ENCODE measurements around the gene ATAD3B.

ATAD3B gene

GRCh38 chr1:1426496-1427105 is 45.0 kb upstream of the ATAD3B start:
- TF ChIP-seq CTCF (IDR thresholded peaks at IDR 0.05) = no peak

DNA sequence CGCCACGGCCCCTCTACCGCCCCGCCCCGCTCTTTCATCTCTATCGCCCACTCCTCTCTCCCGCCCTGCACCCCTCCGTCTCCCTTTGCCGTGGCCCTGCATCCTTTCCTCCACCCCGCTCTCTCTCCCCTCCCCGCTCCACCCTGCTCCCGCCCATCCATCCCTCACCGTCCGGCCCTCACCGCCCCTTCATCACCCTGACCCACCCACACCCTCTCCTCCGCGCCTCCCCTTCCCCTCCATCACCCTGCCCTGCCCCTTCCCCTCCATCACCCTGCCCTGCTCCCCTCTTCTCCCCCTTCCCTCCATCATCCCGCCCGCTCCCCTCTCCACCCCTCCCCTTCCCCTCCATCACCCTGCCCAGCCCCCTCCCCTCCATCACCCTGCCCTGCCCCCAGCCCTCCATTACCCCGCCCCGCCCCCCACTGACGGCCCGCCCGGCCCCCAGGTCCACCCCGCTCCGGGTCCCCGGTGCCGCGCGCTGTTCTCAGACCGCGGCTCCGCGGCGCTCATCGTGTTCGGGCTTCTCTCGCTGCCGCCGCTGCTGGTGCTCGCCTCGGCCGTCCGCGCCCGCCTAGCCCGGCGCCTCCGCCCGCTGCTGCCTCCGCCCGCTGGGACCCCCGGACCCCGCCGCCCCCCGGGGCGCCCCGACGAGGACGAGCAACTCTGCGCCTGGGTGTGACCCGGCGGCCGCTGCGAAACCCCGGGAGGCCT is 44.3 kb upstream of the ATAD3B start:
- TF ChIP-seq CTCF (IDR thresholded peaks at IDR 0.05) = no peak

- no peak for TF ChIP-seq CTCF (IDR thresholded peaks at IDR 0.05)
Observed at GRCh38 chr1:1427820-1428148, 43.8 kb upstream of the ATAD3B start.

DNA sequence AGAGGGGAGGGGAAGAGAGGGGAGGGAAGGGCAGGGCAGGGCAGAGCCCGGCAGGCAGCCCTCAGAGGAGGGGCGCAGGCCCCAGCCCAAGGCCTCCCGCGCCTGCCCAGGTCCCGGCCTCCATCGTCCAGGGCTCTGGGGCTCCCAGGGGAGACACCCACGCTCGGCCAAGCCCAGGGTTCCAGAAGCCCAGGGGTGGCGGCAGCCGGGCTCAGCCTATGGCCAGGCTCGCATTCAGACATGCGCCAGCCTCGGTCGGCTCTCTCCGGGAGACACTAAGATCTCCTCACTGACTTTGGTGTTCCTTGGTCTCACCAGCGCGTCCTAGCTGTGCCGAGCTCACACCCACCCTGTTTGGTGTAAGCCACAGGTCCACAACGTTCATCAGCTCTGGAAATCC is 43.4 kb upstream of the ATAD3B start:
- TF ChIP-seq CTCF (IDR thresholded peaks at IDR 0.05) = no peak

DNA sequence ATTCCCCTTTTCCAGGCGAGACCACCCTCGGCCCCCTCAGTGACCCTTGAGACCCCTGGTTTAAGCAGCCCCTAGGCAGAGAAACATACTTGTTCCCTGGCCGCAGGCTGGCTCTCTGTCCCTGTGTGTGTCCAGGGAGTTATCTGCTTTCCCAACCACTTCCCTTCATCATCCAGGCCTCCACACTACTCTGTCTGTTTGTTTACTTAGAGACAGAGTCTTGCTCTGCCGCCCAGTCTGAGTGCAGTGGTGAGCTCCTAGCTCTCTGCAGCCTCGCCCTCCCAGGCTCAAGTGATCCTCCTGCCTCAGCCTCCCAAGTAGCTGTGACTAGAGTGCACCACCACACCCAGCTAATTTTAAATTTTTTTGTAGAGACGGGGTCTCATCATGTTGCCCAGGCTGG is 41.9 kb upstream of the ATAD3B start:
- TF ChIP-seq CTCF (IDR thresholded peaks at IDR 0.05) = no peak

DNA sequence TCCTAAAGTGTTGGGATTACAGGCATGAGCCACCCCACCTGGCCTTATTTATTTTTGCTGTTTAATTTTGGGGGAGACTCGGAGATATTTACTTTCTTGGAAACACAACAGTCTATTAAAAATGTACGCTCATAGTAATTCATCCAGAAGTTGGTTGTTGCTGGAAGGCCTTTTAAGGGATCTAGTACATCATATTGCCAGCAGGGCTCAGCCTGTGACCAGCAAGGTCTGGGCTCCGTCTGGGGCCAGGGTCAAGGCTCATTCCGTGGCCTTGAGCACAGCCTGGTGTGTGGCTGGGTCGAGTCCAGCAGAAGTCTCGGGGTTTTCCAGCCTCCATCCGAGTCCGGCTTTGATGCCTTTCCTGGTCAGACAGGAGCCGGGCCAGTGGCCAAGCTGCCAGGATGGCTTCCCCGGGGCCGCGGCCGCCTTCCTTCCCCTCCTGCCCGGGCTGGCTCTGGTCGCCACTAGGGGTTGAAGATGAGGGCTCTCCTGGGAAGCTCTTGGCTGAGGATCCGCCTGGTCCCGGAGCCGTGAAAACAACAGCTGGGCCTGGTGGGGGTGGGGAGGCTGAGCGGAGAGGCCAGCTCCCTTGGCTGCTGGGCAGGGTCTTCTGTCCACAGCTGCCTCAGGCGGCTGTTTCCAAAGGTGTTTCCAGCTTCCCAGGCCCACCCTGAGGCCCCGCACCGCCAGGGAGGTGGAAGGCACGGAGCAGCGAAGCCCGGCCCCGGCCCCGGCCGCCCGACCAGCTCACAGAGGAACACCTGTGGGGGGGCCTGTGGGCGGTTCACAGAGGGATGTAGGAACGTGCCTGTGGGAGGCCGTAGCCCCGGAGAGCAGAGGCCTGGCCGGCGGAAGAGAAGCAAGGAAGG is 41.2 kb upstream of the ATAD3B start:
- no peak for TF ChIP-seq CTCF (IDR thresholded peaks at IDR 0.05)

- TF ChIP-seq CTCF (IDR thresholded peaks at IDR 0.05) = no peak
Observed at GRCh38 chr1:1430992-1431844, 40.3 kb upstream of the ATAD3B start.
